H9 (cell line): ENCODE results near the gene MSLN. TPM values are rescaled to one million over a fixed set of nuclear protein-coding genes. Genes with fewer than 3 reads are reported as not detected.

Source experiments
- DNase-seq: peaks from one replicate; pipeline ENCODE4 v3.0.0-alpha.2; 2017
- H2AFZ ChIP-seq: one replicate; pipeline ENCODE4 v1.6.1; 2013; ENCODE audit warnings: mild to moderate bottlenecking, low read length, control low read depth, moderate library complexity
- H2AK5ac ChIP-seq: 2 replicates; pipeline ENCODE4 v1.6.1; 2013; ENCODE audit warnings: low read length, control low read depth, mixed read lengths; ENCODE audit not compliant: insufficient read length
- H2BK120ac ChIP-seq: one replicate; pipeline ENCODE4 v1.6.1; 2013; ENCODE audit warnings: low read depth, mild to moderate bottlenecking, low read length, control low read depth, inconsistent platforms; ENCODE audit not compliant: poor library complexity, severe bottlenecking
- H2BK12ac ChIP-seq: 2 replicates; pipeline ENCODE4 v1.6.1; 2013; ENCODE audit warnings: low read length, control low read depth, mixed read lengths, low read depth; ENCODE audit not compliant: insufficient read length
- H2BK15ac ChIP-seq: 2 replicates; pipeline ENCODE4 v1.6.1; 2013; ENCODE audit warnings: low read depth, low read length, control low read depth
- H2BK20ac ChIP-seq: one replicate; pipeline ENCODE4 v1.6.1; 2013; ENCODE audit warnings: low read depth, mild to moderate bottlenecking, low read length, control low read depth, inconsistent platforms; ENCODE audit not compliant: poor library complexity, severe bottlenecking
- H2BK5ac ChIP-seq: 2 replicates; pipeline ENCODE4 v1.6.1; 2013; ENCODE audit warnings: low read length, control low read depth, mixed read lengths; ENCODE audit not compliant: insufficient read length
- H3K14ac ChIP-seq: 2 replicates; pipeline ENCODE4 v1.6.1; 2013; ENCODE audit warnings: low read length, control low read depth; ENCODE audit not compliant: insufficient read depth
- H3K18ac ChIP-seq: 2 replicates; pipeline ENCODE4 v1.6.1; 2013; ENCODE audit warnings: low read depth, mild to moderate bottlenecking, mixed read lengths, low read length, control low read depth; ENCODE audit not compliant: insufficient read length
- H3K23ac ChIP-seq: 2 replicates; pipeline ENCODE4 v1.6.1; 2013; ENCODE audit warnings: low read length, control low read depth, mixed read lengths, low read depth; ENCODE audit not compliant: insufficient read length
- H3K23me2 ChIP-seq: 2 replicates; pipeline ENCODE4 v1.6.1; 2013; ENCODE audit warnings: low read depth, mild to moderate bottlenecking, mixed read lengths, low read length, control low read depth; ENCODE audit not compliant: insufficient read length, poor library complexity, severe bottlenecking
- H3K27ac ChIP-seq: 2 replicates; pipeline ENCODE4 v1.5.1; 2013; ENCODE audit warnings: low read length, control low read depth, mixed read lengths, low read depth; ENCODE audit not compliant: insufficient read length
- H3K27me3 ChIP-seq: 2 replicates; pipeline ENCODE4 v1.6.1; 2013; ENCODE audit warnings: low read length, control low read depth, inconsistent platforms; ENCODE audit not compliant: insufficient read depth
- H3K4ac ChIP-seq: 2 replicates; pipeline ENCODE4 v1.6.1; 2013; ENCODE audit warnings: low read depth, mild to moderate bottlenecking, control low read depth, inconsistent platforms, low read length, moderate library complexity
- H3K4me1 ChIP-seq: 2 replicates; pipeline ENCODE4 v1.6.1; 2013; ENCODE audit warnings: low read length, control low read depth, inconsistent platforms; ENCODE audit not compliant: insufficient read depth
- H3K4me2 ChIP-seq: 2 replicates; pipeline ENCODE4 v1.6.1; 2013; ENCODE audit warnings: low read length, control low read depth, mixed read lengths; ENCODE audit not compliant: insufficient read length, insufficient read depth
- H3K56ac ChIP-seq: 2 replicates; pipeline ENCODE4 v1.6.1; 2013; ENCODE audit warnings: low read depth, mild to moderate bottlenecking, mixed read lengths, low read length, control low read depth; ENCODE audit not compliant: insufficient read length
- H3K79me1 ChIP-seq: 2 replicates; pipeline ENCODE4 v1.6.1; 2013; ENCODE audit warnings: low read depth, mild to moderate bottlenecking, moderate library complexity, low read length, control low read depth, inconsistent platforms; ENCODE audit not compliant: insufficient read depth, poor library complexity, severe bottlenecking
- H3K79me2 ChIP-seq: 2 replicates; pipeline ENCODE4 v1.6.1; 2013; ENCODE audit warnings: low read length, control low read depth, inconsistent platforms; ENCODE audit not compliant: insufficient read depth
- H3K9ac ChIP-seq: 2 replicates; pipeline ENCODE4 v1.6.1; 2013; ENCODE audit warnings: low read length, control low read depth, mixed read lengths; ENCODE audit not compliant: insufficient read length; ENCODE audit errors: extremely low read depth
- H3K9me3 ChIP-seq: one replicate; pipeline ENCODE4 v1.6.1; 2013; ENCODE audit warnings: low read depth, low read length, inconsistent platforms; ENCODE audit not compliant: control insufficient read depth
- H3T11ph ChIP-seq: one replicate; pipeline ENCODE4 v1.6.1; 2013; ENCODE audit warnings: mild to moderate bottlenecking, low read length, control low read depth, inconsistent platforms
- H4K20me1 ChIP-seq: one replicate; pipeline ENCODE4 v1.6.1; 2013; ENCODE audit not compliant: control insufficient read depth, insufficient read length, insufficient read depth
- H4K5ac ChIP-seq: 2 replicates; pipeline ENCODE4 v1.6.1; 2013; ENCODE audit warnings: low read depth, mild to moderate bottlenecking, mixed read lengths, low read length, control low read depth; ENCODE audit not compliant: insufficient read length
- H4K8ac ChIP-seq: replicated peaks from 2 replicates; pipeline ENCODE4 v1.6.1; 2013; ENCODE audit warnings: low read length, control low read depth, mixed read lengths, low read depth; ENCODE audit not compliant: insufficient read length
- H4K91ac ChIP-seq: 2 replicates; pipeline ENCODE4 v1.6.1; 2013; ENCODE audit warnings: low read depth, mild to moderate bottlenecking, moderate library complexity, mixed read lengths, low read length, control low read depth; ENCODE audit not compliant: insufficient read length
- H3K27ac Mint-ChIP-seq, 3 experiments: 2 replicates in 2 of 3; 3 replicates in 1 of 3; pipeline ENCODE4 v1.8.0; 2020 to 2021; ENCODE audit warnings: mixed read lengths in 3 of 3, mild to moderate bottlenecking in 1 of 3, moderate library complexity in 1 of 3
- H3K27me3 Mint-ChIP-seq: 2 replicates; pipeline ENCODE4 v1.8.0; 2021; ENCODE audit warnings: low read depth, mild to moderate bottlenecking, moderate library complexity, mixed read lengths
- H3K36me3 Mint-ChIP-seq, 3 experiments: 2 replicates in 2 of 3; 3 replicates in 1 of 3; pipeline ENCODE4 v1.8.0; 2020 to 2021; ENCODE audit warnings: low read depth in 3 of 3, mixed read lengths in 3 of 3; ENCODE audit not compliant: insufficient read depth in 1 of 3
- H3K4me1 Mint-ChIP-seq, 2 experiments: 2 replicates each; pipeline ENCODE4 v1.8.0; 2020; ENCODE audit warnings: mixed read lengths in 2 of 2
- H3K4me3 Mint-ChIP-seq, 2 experiments: 2 replicates in 1 of 2; 3 replicates in 1 of 2; pipeline ENCODE4 v1.8.0; 2020 to 2021; ENCODE audit warnings: mild to moderate bottlenecking in 2 of 2, mixed read lengths in 2 of 2, moderate library complexity in 1 of 2
- H3K9me3 Mint-ChIP-seq, 2 experiments: 2 replicates in 1 of 2; 3 replicates in 1 of 2; pipeline ENCODE4 v1.8.0; 2020; ENCODE audit warnings: mild to moderate bottlenecking in 2 of 2, mixed read lengths in 2 of 2, moderate library complexity in 1 of 2
- WGBS: extraction: QIAGEN DNeasy Blood & Tissue Kit; methylation state at CpG from one replicate; pipeline ENCODE4 v1.1.7; 2013; ENCODE audit warnings: missing lambda C conversion rate, low lambda C conversion rate, mixed read lengths; ENCODE audit not compliant: insufficient read length; ENCODE audit errors: extremely low coverage; 5-methylcytosine and 5-hydroxymethylcytosine counted together
- total RNA-seq: library from RNA; stranded (reverse); gene quantifications from 2 replicates; pipeline ENCODE4 v1.2.1, GENCODE V29; 2021
- TF ChIP-seq, protein P1 (sequence below): fragments of 200-600 bp; sonication (generic); conservative IDR thresholded peaks from 3 replicates; pipeline ENCODE4 v1.8.0; 2021; ENCODE audit warnings: antibody characterized with exemption, mild to moderate bottlenecking

The MSLN gene
- total RNA-seq, 1 experiment from 2014 or later: 0.22 TPM

DNA sequence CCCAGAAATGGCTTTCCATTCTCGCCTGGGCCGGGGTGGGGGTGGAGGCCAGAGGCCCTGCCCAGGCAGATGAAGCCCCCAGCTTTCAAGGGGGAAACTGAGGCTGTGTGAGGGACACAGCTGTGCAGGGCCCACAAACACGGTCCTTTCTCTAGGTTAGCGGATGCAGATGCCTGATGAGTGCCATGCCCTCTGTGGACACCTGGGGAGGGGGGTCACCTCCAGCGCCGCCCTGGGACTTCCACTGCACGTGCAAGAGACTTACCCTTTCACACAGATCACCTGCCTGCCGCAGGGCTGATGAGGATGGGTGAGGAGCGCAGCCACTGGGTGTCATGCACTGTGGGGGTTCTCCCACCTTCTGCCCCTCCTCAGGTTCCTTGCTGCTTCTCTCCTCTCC lies 42.1 kb upstream of the MSLN start:
- Mint-ChIP-seq H3K36me3 (peaks cover 0 to 5% (median 3%) of the 10 kb centered on the region in 3 experiments; a peak in 1 of 7 replicates), H3K27me3 (peaks cover 37% of the 10 kb centered on the region), H3K4me1 (peaks cover 14 to 28% of the 10 kb centered on the region in 2 experiments), H3K27ac (no peak overlapping the region), H3K4me3 (no peak overlapping the region; a peak in 1 of 5 replicates), H3K9me3 (no peaks in the 10 kb centered on the region)
- Histone ChIP-seq H2AK5ac (no peak overlapping the region), H4K91ac (no peak overlapping the region), H4K20me1 (no peaks in the 10 kb centered on the region), H3K14ac (no peak overlapping the region), H3K4me2 (no peak overlapping the region), H3K23ac (no peak overlapping the region), H3K4ac (no peak overlapping the region), H3K9me3 (no peaks in the 10 kb centered on the region), H2BK15ac (no peak overlapping the region), H3K79me1 (no peaks in the 10 kb centered on the region), H3K9ac (no peak overlapping the region), H3K23me2 (peaks cover 10% of the 10 kb centered on the region), H2BK12ac (no peak overlapping the region), H2AFZ (no peak overlapping the region), H4K8ac (no peak overlapping the region), H3K27me3 (no peaks in the 10 kb centered on the region; the same call in 1 of the 2 replicates), H3K18ac (no peak overlapping the region), H3K4me1 (no peaks in the 10 kb centered on the region), H4K5ac (no peak overlapping the region), H2BK20ac (no peak overlapping the region), H2BK120ac (no peak overlapping the region), H3K27ac (no peak overlapping the region), H3K56ac (no peak overlapping the region), H3T11ph (no peak overlapping the region), H3K79me2 (no peaks in the 10 kb centered on the region), H2BK5ac (no peak overlapping the region)
- no CpG with 5 or more reads among the region's 9 CpGs for WGBS
- TF ChIP-seq, protein P1, sequence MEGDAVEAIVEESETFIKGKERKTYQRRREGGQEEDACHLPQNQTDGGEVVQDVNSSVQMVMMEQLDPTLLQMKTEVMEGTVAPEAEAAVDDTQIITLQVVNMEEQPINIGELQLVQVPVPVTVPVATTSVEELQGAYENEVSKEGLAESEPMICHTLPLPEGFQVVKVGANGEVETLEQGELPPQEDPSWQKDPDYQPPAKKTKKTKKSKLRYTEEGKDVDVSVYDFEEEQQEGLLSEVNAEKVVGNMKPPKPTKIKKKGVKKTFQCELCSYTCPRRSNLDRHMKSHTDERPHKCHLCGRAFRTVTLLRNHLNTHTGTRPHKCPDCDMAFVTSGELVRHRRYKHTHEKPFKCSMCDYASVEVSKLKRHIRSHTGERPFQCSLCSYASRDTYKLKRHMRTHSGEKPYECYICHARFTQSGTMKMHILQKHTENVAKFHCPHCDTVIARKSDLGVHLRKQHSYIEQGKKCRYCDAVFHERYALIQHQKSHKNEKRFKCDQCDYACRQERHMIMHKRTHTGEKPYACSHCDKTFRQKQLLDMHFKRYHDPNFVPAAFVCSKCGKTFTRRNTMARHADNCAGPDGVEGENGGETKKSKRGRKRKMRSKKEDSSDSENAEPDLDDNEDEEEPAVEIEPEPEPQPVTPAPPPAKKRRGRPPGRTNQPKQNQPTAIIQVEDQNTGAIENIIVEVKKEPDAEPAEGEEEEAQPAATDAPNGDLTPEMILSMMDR: no peak
- DNase-seq: no peak
